ENCODE results near the gene SYNE1.

Gene SYNE1

GRCh38 chr6:152201120-152201519, 436.0 kb downstream of the SYNE1 start:
- Histone ChIP-seq H3K36me3 (ENCODE audit: control insufficient read depth, insufficient read depth, low read length) (no peaks in the 10 kb centered on the region), H3K23ac (ENCODE audit: low read length) (no peak overlapping the region), H3K4ac (ENCODE audit: low read depth, low read length) (no peak overlapping the region), H4K8ac (ENCODE audit: low read depth, low read length) (no peak overlapping the region), H3K79me1 (ENCODE audit: low read length) (no peaks in the 10 kb centered on the region), H3K27ac (ENCODE audit: low read depth, low read length) (no peak overlapping the region), H2BK15ac (replicated peaks; ENCODE audit: low read depth) (no peak overlapping the region), H3K4me2 (ENCODE audit: low read length) (no peak overlapping the region), H2BK5ac (ENCODE audit: low read length) (no peak overlapping the region), H3K4me3 (ENCODE audit: low read length) (no peak overlapping the region), H3K56ac (ENCODE audit: low read length) (no peak overlapping the region), H3K4me1 (ENCODE audit: control insufficient read depth, low read depth, low read length) (no peaks in the 10 kb centered on the region), H3K27me3 (ENCODE audit: insufficient read depth, low read length, poor library complexity) (no peaks in the 10 kb centered on the region), H2AK5ac (ENCODE audit: low read length) (no peak overlapping the region), H2BK120ac (ENCODE audit: low read depth, low read length) (no peak overlapping the region), H4K5ac (ENCODE audit: low read length) (no peak overlapping the region), H3K9ac (ENCODE audit: low read length) (no peak overlapping the region), H3K79me2 (ENCODE audit: control insufficient read depth, insufficient read depth, low read length) (no peaks in the 10 kb centered on the region), H3K18ac (ENCODE audit: low read length) (no peak overlapping the region)
- peak; percentile 19 for DNase-seq
- WGBS (ENCODE audit: extremely low coverage, insufficient coverage, low lambda C conversion rate) = no CpG with 5 or more reads among the region's 3 CpGs

- no peak overlapping the region for H2AK5ac ChIP-seq (ENCODE audit: low read length)
- H3K23ac ChIP-seq (ENCODE audit: low read length) = no peak overlapping the region
- no peaks in the 10 kb centered on the region for H3K36me3 ChIP-seq (ENCODE audit: control insufficient read depth, insufficient read depth, low read length)
- no peak overlapping the region for H2BK120ac ChIP-seq (ENCODE audit: low read depth, low read length)
- no peak overlapping the region for H2BK5ac ChIP-seq (ENCODE audit: low read length)
- H3K79me2 ChIP-seq (ENCODE audit: control insufficient read depth, insufficient read depth, low read length) = no peaks in the 10 kb centered on the region
- no peak overlapping the region for H3K18ac ChIP-seq (ENCODE audit: low read length)
- no peak overlapping the region for H3K4me2 ChIP-seq (ENCODE audit: low read length)
- H3K9ac ChIP-seq (ENCODE audit: low read length) = no peak overlapping the region
- H4K8ac ChIP-seq (ENCODE audit: low read depth, low read length) = no peak overlapping the region
- no peak overlapping the region for H4K5ac ChIP-seq (ENCODE audit: low read length)
- no peak overlapping the region for H3K4ac ChIP-seq (ENCODE audit: low read depth, low read length)
- H3K79me1 ChIP-seq (ENCODE audit: low read length) = no peaks in the 10 kb centered on the region
- WGBS (ENCODE audit: extremely low coverage, insufficient coverage, low lambda C conversion rate) = no CpG with 5 or more reads among the region's 5 CpGs
- no peak for DNase-seq
- H3K27ac ChIP-seq (ENCODE audit: low read depth, low read length) = no peak overlapping the region
- H2BK15ac ChIP-seq (replicated peaks; ENCODE audit: low read depth) = no peak overlapping the region
- no peak overlapping the region for H3K4me3 ChIP-seq (ENCODE audit: low read length)
- H3K4me1 ChIP-seq (ENCODE audit: control insufficient read depth, low read depth, low read length) = no peaks in the 10 kb centered on the region
- no peak overlapping the region for H3K56ac ChIP-seq (ENCODE audit: low read length)
- no peaks in the 10 kb centered on the region for H3K27me3 ChIP-seq (ENCODE audit: insufficient read depth, low read length, poor library complexity)
These were observed 441.3 kb downstream of the SYNE1 start for GRCh38 chr6:152195896-152196295.

- no peak overlapping the region for H4K5ac ChIP-seq (ENCODE audit: low read length)
- H2BK5ac ChIP-seq (ENCODE audit: low read length) = no peak overlapping the region
- no peak overlapping the region for H3K4me2 ChIP-seq (ENCODE audit: low read length)
- H3K4me3 ChIP-seq (ENCODE audit: low read length) = no peak overlapping the region
- no peak for DNase-seq
- H2BK15ac ChIP-seq (replicated peaks; ENCODE audit: low read depth) = no peak overlapping the region
- H3K56ac ChIP-seq (ENCODE audit: low read length) = no peak overlapping the region
- H2BK120ac ChIP-seq (ENCODE audit: low read depth, low read length) = no peak overlapping the region
- no peaks in the 10 kb centered on the region for H3K4me1 ChIP-seq (ENCODE audit: control insufficient read depth, low read depth, low read length)
- H3K4ac ChIP-seq (ENCODE audit: low read depth, low read length) = no peak overlapping the region
- no peaks in the 10 kb centered on the region for H3K79me1 ChIP-seq (ENCODE audit: low read length)
- H3K27me3 ChIP-seq (ENCODE audit: insufficient read depth, low read length, poor library complexity) = no peaks in the 10 kb centered on the region
- H2AK5ac ChIP-seq (ENCODE audit: low read length) = no peak overlapping the region
- no peak overlapping the region for H3K9ac ChIP-seq (ENCODE audit: low read length)
- no CpG with 5 or more reads among the region's 2 CpGs for WGBS (ENCODE audit: extremely low coverage, insufficient coverage, low lambda C conversion rate)
- H4K8ac ChIP-seq (ENCODE audit: low read depth, low read length) = no peak overlapping the region
- no peak overlapping the region for H3K27ac ChIP-seq (ENCODE audit: low read depth, low read length)
- H3K36me3 ChIP-seq (ENCODE audit: control insufficient read depth, insufficient read depth, low read length) = no peaks in the 10 kb centered on the region
- H3K79me2 ChIP-seq (ENCODE audit: control insufficient read depth, insufficient read depth, low read length) = no peaks in the 10 kb centered on the region
- no peak overlapping the region for H3K23ac ChIP-seq (ENCODE audit: low read length)
- H3K18ac ChIP-seq (ENCODE audit: low read length) = no peak overlapping the region
These were observed 447.4 kb downstream of the SYNE1 start for GRCh38 chr6:152189736-152190135.

GRCh38 chr6:152188011-152188410, 449.2 kb downstream of the SYNE1 start:
- H3K4me2 ChIP-seq (ENCODE audit: low read length) = no peak overlapping the region
- WGBS (ENCODE audit: extremely low coverage, insufficient coverage, low lambda C conversion rate) = no CpG with 5 or more reads among the region's 3 CpGs
- no peak overlapping the region for H3K4ac ChIP-seq (ENCODE audit: low read depth, low read length)
- no peaks in the 10 kb centered on the region for H3K4me1 ChIP-seq (ENCODE audit: control insufficient read depth, low read depth, low read length)
- no peak overlapping the region for H3K23ac ChIP-seq (ENCODE audit: low read length)
- no peak for DNase-seq
- H3K79me2 ChIP-seq (ENCODE audit: control insufficient read depth, insufficient read depth, low read length) = no peaks in the 10 kb centered on the region
- H3K18ac ChIP-seq (ENCODE audit: low read length) = no peak overlapping the region
- no peak overlapping the region for H4K5ac ChIP-seq (ENCODE audit: low read length)
- no peak overlapping the region for H3K9ac ChIP-seq (ENCODE audit: low read length)
- no peak overlapping the region for H2BK120ac ChIP-seq (ENCODE audit: low read depth, low read length)
- H3K4me3 ChIP-seq (ENCODE audit: low read length) = no peak overlapping the region
- no peak overlapping the region for H2BK5ac ChIP-seq (ENCODE audit: low read length)
- no peak overlapping the region for H3K27ac ChIP-seq (ENCODE audit: low read depth, low read length)
- H2BK15ac ChIP-seq (replicated peaks; ENCODE audit: low read depth) = no peak overlapping the region
- no peak overlapping the region for H2AK5ac ChIP-seq (ENCODE audit: low read length)
- H3K56ac ChIP-seq (ENCODE audit: low read length) = no peak overlapping the region
- H3K79me1 ChIP-seq (ENCODE audit: low read length) = no peaks in the 10 kb centered on the region
- H3K36me3 ChIP-seq (ENCODE audit: control insufficient read depth, insufficient read depth, low read length) = no peaks in the 10 kb centered on the region
- H3K27me3 ChIP-seq (ENCODE audit: insufficient read depth, low read length, poor library complexity) = no peaks in the 10 kb centered on the region
- no peak overlapping the region for H4K8ac ChIP-seq (ENCODE audit: low read depth, low read length)

GRCh38 chr6:152186840-152187239, 450.3 kb downstream of the SYNE1 start:
- no peak overlapping the region for H2BK15ac ChIP-seq (replicated peaks; ENCODE audit: low read depth)
- no peaks in the 10 kb centered on the region for H3K36me3 ChIP-seq (ENCODE audit: control insufficient read depth, insufficient read depth, low read length)
- H3K4me1 ChIP-seq (ENCODE audit: control insufficient read depth, low read depth, low read length) = no peaks in the 10 kb centered on the region
- WGBS (ENCODE audit: extremely low coverage, insufficient coverage, low lambda C conversion rate) = no CpG with 5 or more reads among the region's 3 CpGs
- no peaks in the 10 kb centered on the region for H3K27me3 ChIP-seq (ENCODE audit: insufficient read depth, low read length, poor library complexity)
- no peak overlapping the region for H4K8ac ChIP-seq (ENCODE audit: low read depth, low read length)
- no peaks in the 10 kb centered on the region for H3K79me2 ChIP-seq (ENCODE audit: control insufficient read depth, insufficient read depth, low read length)
- no peak overlapping the region for H4K5ac ChIP-seq (ENCODE audit: low read length)
- H3K23ac ChIP-seq (ENCODE audit: low read length) = no peak overlapping the region
- H3K4me3 ChIP-seq (ENCODE audit: low read length) = no peak overlapping the region
- H3K9ac ChIP-seq (ENCODE audit: low read length) = no peak overlapping the region
- H3K18ac ChIP-seq (ENCODE audit: low read length) = no peak overlapping the region
- no peak for DNase-seq
- H2BK120ac ChIP-seq (ENCODE audit: low read depth, low read length) = no peak overlapping the region
- H3K4me2 ChIP-seq (ENCODE audit: low read length) = no peak overlapping the region
- no peak overlapping the region for H3K56ac ChIP-seq (ENCODE audit: low read length)
- H3K27ac ChIP-seq (ENCODE audit: low read depth, low read length) = no peak overlapping the region
- no peak overlapping the region for H2BK5ac ChIP-seq (ENCODE audit: low read length)
- no peaks in the 10 kb centered on the region for H3K79me1 ChIP-seq (ENCODE audit: low read length)
- no peak overlapping the region for H2AK5ac ChIP-seq (ENCODE audit: low read length)
- H3K4ac ChIP-seq (ENCODE audit: low read depth, low read length) = no peak overlapping the region

- H3K56ac ChIP-seq (ENCODE audit: low read length) = no peak overlapping the region
- no peaks in the 10 kb centered on the region for H3K36me3 ChIP-seq (ENCODE audit: control insufficient read depth, insufficient read depth, low read length)
- no peak overlapping the region for H3K4me3 ChIP-seq (ENCODE audit: low read length)
- H2BK5ac ChIP-seq (ENCODE audit: low read length) = no peak overlapping the region
- no peak overlapping the region for H4K8ac ChIP-seq (ENCODE audit: low read depth, low read length)
- no peak overlapping the region for H2BK120ac ChIP-seq (ENCODE audit: low read depth, low read length)
- no peak overlapping the region for H3K4ac ChIP-seq (ENCODE audit: low read depth, low read length)
- H4K5ac ChIP-seq (ENCODE audit: low read length) = no peak overlapping the region
- H3K27ac ChIP-seq (ENCODE audit: low read depth, low read length) = no peak overlapping the region
- no peaks in the 10 kb centered on the region for H3K79me2 ChIP-seq (ENCODE audit: control insufficient read depth, insufficient read depth, low read length)
- H3K9ac ChIP-seq (ENCODE audit: low read length) = no peak overlapping the region
- no peaks in the 10 kb centered on the region for H3K27me3 ChIP-seq (ENCODE audit: insufficient read depth, low read length, poor library complexity)
- DNase-seq = no peak
- no peak overlapping the region for H2AK5ac ChIP-seq (ENCODE audit: low read length)
- H3K79me1 ChIP-seq (ENCODE audit: low read length) = no peaks in the 10 kb centered on the region
- no peak overlapping the region for H3K4me2 ChIP-seq (ENCODE audit: low read length)
- no peak overlapping the region for H3K18ac ChIP-seq (ENCODE audit: low read length)
- no peak overlapping the region for H3K23ac ChIP-seq (ENCODE audit: low read length)
- no CpG with 5 or more reads among the region's 6 CpGs for WGBS (ENCODE audit: extremely low coverage, insufficient coverage, low lambda C conversion rate)
- no peaks in the 10 kb centered on the region for H3K4me1 ChIP-seq (ENCODE audit: control insufficient read depth, low read depth, low read length)
- H2BK15ac ChIP-seq (replicated peaks; ENCODE audit: low read depth) = no peak overlapping the region
These were observed 452.1 kb downstream of the SYNE1 start for GRCh38 chr6:152184917-152185574.
